ENCODE results near the gene CABLES1.
"Not testable (repeated sequence)": the region's sequence is repeated elsewhere in the genome, so short reads cannot be mapped to it uniquely, and the experiment has no call there.

The CABLES1 gene

GRCh38 chr18:23247896-23248295 is 112.6 kb downstream of the CABLES1 start:
- DNase-seq = no peak

- DNase-seq = no peak
Observed at GRCh38 chr18:23248826-23249225, 113.5 kb downstream of the CABLES1 start.

DNA sequence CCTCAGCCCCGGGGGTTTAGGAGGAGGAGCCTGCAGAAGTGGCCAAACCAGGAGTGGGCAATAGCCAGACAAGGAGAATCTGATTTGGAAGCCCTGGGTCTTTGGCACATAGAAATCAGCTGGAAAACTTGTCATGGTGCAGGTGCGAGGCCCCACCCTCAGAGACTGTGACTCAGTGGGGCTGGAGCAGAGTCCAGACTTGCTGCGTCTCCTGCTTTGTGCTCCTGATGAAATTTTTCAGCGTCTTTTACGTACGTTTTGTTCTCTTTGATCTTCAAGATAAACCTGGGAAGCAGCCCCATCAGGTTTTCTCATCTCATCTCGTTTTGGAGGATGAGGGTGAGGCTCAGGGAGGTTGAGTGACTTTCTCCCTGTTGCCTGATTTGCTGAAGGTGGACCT is 114.1 kb downstream of the CABLES1 start:
- DNase-seq = no peak

DNA sequence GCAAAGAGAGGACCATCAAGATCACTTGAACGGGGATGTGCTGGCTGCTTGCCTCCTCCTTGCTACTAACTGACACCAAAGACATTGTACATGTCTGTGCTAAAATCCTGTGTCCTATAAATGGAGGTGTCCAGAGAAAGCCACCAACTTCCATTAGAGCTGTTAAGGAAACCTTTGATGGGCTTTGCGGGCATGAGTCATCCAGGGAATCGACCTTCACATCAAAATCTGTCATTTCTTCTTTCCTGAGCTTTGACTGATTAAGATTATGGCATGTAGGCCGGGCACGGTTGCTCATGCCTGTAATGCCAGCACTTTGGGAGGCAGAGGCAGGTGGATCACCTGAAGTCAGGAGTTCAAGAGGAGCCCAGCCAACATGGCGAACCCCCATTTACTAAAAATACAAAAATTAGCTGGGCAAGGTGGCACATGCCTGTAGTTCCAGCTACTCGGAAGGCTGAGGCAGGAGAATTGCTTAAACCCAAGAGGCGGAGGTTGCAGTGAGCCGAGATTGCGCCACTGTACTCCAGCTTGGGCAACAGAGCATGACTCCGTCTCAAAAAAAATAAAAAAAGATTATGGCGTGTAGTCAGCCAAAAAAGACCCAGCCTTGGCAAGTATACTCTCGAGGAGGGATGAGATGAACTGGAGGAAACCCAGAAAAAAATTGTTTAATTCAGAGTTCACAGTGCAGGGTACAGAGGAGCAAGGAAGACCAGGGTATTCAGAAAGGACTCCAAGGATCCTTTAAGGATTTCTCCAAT is 115.8 kb downstream of the CABLES1 start:
- DNase-seq = peak in 1 of 2 donors; percentile 53

- no peak for DNase-seq
Observed at GRCh38 chr18:23253630-23254029, 118.3 kb downstream of the CABLES1 start.

DNA sequence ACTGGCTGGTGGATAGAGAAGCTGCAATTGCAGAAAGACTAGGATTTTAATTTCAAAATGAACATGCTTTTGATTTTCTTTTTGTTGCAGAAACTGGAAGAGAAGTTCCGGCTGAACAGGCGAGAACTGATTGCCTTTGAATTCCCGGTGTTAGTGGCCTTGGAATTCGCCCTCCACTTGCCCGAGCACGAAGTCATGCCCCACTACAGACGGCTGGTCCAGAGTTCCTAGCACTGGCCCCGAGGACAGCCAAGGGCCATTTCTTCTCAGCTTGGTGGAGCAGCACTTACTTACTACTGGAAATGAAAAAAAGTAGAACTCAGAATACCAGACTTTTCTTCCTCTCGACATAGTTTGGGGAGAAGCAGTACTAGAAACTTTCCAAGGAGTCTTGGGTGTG is 121.9 kb downstream of the CABLES1 start:
- no peak for DNase-seq

GRCh38 chr18:23257686-23258565 is 122.6 kb downstream of the CABLES1 start:
- DNase-seq = peak in 1 of 2 donors; percentile 42

GRCh38 chr18:23258566-23259469 is 123.5 kb downstream of the CABLES1 start:
- DNase-seq = no peak

- DNase-seq = peak in 1 of 2 donors; percentile 23
Observed at GRCh38 chr18:23259701-23260681, 124.7 kb downstream of the CABLES1 start.

DNA sequence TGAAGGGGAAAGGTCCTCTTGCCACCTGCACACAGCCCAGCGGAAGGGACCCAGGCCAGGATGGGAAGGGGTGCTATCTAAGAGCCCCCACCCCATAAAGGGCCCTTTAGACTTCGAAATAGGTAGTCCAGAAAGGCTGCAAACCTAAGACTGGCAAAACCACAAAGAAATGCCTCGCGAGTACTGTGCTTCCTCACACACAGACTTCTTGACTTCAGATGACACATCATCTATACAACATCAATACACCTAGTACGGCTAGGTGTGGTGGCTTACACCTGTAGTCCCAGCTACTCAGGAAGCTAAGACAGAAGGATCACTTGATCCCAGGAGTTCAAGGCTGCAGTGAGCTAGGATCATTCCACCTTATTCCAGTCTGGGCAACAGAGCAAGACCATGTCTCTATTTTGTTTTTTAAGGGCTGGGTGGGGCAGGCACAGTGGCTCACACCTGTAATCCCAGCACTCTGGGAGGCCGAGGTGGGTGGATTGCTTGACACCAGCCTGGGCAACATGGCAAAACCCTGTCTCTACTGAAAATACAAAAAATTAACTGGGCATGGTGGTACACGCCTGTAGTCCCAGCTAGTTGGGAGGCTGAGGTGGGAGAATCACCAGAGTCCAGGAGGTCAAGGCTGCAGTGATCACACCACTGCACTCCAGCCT is 125.8 kb downstream of the CABLES1 start:
- no peak for DNase-seq

DNA sequence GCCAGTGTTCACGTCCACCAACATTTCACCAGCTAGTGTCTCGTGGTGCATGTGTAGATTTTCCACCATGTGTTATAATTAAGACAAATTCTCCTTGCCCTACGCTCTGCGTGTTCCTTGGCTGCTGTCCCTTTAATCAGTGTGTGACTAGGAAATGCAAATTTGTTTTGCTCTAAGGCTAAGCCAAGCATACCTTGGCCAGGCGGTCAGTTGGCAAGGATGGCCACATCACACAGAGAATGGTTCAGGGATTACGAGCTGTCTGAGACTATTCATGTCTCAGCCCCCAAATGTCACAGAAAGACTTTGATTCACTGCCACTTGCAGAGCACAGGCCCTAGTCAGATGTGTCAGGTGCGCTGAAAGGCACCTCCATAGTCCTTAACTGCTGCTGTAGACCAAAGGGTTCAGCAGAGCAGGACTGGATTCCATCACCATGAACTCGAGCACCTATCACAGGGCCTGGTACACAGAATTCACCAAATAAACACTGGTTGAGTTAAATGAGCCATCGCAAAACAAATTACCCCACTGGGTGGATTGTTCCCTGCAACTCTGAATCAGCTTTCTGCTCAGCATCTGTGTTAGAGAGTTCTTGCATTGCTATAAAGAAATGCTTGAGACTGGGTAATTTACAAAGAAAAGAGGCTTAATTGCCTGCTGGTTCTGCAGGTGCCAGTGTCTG is 128.4 kb downstream of the CABLES1 start:
- DNase-seq = no peak

DNA sequence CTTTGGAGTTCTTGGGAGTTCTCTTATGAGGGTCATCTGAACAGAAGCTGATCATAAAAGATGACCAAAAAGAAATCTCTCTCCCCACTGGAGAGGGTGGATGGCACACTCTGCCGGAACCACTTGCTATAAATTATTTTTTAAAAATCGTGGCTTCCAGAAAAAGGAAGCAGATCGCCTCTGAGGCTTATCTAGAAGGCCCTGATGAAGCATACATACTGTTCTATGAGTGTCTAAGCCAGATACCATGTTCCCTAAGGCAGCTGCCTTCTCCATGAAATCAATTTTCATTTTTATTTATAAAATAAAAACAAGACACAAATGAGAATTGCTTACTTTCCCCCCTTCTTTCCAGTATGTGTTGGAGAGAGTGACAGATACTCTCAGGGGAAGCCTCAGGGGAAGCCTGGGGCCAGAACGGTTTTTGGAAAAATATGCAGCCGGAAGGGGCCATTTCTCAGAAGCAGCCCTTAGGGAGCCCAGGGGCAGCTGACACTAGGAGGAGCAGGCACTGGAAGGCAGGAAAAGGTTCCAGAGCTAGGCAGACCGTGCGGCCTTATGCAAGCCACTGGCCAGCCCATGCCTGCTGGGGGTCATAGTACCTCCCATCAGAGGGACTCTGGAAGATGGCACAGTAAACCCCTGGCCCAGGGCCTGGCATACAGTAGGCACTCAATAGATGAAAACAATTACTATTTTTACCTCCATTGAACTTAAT is 130.6 kb downstream of the CABLES1 start:
- DNase-seq = no peak

- DNase-seq = no peak
Observed at GRCh38 chr18:23266717-23267446, 131.6 kb downstream of the CABLES1 start.

- no peak for DNase-seq
Observed at GRCh38 chr18:23267447-23267776, 132.1 kb downstream of the CABLES1 start.

DNA sequence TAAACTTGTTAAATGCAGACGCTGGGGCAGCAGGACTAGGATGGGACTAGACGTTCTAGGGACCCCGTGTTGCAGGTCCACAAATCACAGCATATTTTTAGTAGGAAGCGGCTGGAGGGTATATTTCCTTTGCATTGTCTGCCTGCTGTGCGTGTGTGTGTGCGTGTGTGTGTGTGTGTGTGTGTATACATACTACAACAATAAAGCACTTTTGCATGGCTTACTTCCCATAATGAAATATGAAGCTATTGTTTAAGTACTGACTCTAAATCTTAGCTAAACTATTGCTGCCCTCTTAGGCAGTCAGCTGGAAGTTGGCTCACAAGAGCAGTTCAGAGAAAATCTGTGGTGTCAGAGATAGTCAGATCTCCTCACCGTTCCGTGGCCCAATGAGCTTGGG is 133.4 kb downstream of the CABLES1 start:
- no peak for DNase-seq

DNA sequence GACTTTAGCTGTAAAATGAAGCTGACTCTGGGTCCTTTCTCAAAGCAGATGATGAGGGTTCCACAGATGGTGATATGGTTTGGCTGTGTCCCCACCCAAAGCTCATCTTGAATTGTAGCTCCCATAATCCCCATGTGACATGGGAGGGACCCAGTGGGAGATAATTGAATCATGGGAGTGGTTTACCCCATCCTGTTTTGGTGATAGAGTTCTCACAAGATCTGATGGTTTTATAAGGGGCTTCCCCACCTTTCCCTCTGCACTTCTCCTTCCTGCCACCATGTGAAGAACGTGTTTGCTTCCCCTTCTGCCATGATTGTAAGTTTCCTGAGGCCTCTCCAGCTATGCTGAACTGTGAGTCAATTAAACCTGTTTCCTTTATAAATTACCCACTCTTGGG is 133.8 kb downstream of the CABLES1 start:
- DNase-seq = not testable (repeated sequence)

- no peak for DNase-seq
Observed at GRCh38 chr18:23269928-23270327, 134.6 kb downstream of the CABLES1 start.

GRCh38 chr18:23270986-23271680 is 135.8 kb downstream of the CABLES1 start:
- DNase-seq = no peak

Measured in CD4-positive, alpha-beta T cell treated with Interleukin-1 beta for 1 hour (primary cell).